GM19372 (cell line): Measurements from ENCODE around the gene SPI1.
A peak's percentile ranks its signal among the peaks of the same experiment; 100 is the strongest.

Experiments
- ATAC-seq: cut with Tn5 transposase; IDR thresholded peaks from one replicate; pipeline ENCODE4 v1.9.1; 2021; ENCODE audit warnings: mild to moderate bottlenecking, low read depth, moderate library complexity; ENCODE audit not compliant: unreplicated experiment

SPI1 gene

DNA sequence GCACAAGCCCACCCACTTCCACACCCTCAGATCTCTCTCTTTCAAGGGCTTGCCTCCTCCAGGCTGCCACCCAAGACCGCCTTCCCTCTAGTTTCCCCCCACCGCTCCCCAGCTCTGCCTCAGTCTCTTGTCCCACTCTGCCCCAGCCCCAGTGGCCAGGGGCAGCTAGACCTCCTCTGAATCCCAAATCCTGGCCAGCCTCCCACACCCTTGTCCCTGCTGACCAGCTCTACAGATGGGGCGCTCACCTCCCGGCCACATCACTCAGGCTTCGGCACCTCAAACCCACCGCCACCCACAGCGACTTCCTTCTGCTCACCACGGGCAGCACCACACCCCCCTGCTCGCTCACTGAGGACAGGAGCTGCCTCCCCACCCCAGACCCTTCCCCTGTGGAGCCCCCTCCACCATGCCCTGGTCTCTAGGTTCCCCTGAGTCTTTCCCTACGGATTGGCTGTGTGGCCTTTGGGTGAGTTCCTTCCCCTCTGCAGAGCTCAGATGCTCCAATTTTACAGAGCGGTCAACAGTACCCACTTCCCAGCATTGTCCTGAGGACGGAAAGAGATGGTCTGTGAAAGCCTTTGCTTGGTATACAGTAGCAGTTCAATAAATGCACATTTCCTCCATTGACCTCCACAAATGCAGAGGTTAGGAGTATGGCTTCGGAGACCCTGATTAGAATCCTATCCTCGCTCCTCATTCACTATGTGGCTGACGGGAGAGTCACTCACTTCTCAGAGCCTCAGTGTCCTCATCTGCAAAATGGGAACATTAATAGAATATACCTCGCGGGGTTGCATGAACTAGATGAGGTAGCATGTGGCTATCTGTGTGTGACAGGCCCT is 11.5 kb upstream of the SPI1 start:
- no peak for ATAC-seq

DNA sequence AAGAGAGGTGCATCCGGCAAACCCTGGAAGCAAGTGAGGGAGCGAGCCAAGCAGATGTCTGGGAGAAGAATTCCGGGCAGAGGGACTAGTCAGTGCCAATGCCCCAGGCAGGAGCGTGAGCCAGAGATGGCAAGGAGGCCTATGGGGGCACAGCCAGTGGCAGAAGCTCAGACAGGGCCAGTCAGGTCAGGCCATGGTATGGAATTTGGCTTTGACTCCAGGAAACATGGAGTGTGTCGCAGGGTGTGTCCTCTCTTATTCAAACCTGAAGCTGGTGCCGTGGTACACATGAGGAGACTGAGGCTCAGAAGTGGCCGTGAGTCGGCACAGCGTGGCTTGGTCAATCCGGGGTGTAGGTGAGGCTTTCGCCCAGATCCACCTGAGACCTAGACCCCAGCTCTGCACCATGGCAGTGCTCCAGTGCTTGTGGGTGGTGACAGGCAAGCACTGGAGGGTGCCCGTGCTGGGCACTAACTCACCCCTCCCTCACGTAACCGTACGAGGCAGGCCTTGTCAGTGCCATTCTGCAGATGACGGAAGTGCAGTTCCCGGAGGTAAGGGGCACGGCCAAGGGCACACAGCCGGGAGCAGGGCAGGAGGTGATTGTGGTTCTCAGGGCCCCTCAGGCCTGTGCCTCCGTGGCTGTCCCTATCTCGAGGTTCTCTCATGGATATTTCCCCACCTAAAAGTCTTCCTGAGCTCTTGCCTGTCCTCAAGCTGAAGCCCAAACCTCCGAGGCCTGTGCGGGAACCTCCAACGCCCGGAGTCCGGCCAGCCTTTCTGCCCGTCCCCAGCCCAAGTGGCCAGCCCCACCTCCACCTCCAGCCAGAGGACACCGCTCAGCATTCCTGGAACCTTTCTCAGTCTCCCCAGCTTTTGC is 10.6 kb upstream of the SPI1 start:
- no peak for ATAC-seq

DNA sequence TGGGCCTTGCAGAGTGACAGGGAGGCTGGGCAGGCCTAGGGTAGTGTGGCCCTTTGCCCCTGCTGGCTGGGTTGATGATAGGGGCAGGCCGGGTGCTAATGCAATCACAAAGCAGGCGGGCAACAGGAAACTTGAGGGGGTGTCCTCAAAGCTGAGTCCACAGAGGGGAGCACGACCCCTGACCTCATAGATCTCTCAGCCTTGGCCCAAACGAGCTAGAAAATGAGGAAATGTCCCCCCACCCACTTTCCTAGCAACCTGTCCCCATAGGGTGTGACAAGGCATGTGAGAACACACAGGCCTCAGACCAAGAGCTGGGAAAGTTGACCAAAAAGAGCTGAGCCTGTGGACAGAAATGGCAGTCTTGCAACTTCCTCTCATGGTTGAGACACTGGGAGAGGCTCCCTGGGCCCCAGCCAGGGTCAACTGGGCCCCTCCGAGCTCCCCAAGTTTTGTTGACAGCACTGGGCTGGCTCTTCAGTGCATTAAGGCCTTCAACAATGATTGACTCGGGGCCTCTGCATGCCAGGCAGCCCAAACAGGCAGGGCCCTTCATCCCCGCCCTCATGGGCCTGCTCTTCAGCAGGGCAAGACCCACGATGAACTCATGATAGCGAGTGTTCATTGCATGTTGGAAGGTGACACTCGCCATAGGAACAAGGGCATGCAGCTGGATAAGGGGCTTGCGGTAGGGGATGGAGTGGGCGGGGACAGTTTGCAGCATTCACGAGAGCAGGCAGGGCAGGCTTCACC is 9.8 kb upstream of the SPI1 start:
- ATAC-seq, result no peak

- ATAC-seq, result no peak
These were observed 6.2 kb upstream of the SPI1 start for GRCh38 chr11:47384498-47384897.

- ATAC-seq, result no peak
These were observed 4.7 kb upstream of the SPI1 start for GRCh38 chr11:47383071-47383470.

GRCh38 chr11:47380078-47380477 is 1.7 kb upstream of the SPI1 start:
- ATAC-seq, result no peak

DNA sequence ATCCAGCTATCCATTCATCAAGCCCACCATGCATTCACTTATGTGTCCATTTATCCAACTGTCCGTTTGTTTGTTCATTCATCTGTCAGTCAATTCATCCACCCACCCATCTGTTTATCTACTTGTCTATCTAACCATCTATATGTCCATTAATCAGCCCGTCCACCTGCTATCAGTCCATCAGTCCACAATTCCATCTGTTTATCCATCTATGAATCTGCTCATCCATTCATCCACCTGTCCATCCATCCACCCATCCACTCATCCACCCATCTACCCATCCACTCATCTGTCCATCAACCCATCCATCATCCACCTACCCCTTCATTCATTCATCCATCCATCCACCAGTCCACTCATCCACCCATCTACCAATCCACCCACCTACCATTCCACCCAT is 970 bp upstream of the SPI1 start:
- no peak for ATAC-seq

GRCh38 chr11:47378836-47379170 is 456 bp upstream of the SPI1 start:
- ATAC-seq, result peak; percentile 11

GRCh38 chr11:47377571-47378009 is 757 bp downstream of the SPI1 start:
- no peak for ATAC-seq

GRCh38 chr11:47376525-47377371 is 1.6 kb downstream of the SPI1 start:
- no peak for ATAC-seq

DNA sequence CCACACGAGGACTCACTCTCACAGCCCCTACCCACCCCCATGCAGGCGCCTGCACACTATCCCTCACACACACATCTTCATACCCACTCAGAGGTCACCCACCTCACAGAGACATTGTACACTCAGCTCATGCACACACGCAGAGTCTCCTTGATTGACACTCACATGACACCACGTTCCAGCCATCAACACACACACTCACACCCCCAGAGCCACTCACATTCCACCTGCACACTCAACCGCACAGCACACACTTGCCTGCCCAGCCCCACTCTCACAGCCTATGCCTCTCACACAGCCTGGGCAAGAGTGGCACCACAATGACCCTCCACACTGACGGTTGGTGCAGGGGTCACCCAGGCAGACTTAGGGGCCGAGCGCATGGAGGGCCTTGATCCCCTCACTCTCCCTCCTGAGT is 2.2 kb downstream of the SPI1 start:
- ATAC-seq, result no peak

DNA sequence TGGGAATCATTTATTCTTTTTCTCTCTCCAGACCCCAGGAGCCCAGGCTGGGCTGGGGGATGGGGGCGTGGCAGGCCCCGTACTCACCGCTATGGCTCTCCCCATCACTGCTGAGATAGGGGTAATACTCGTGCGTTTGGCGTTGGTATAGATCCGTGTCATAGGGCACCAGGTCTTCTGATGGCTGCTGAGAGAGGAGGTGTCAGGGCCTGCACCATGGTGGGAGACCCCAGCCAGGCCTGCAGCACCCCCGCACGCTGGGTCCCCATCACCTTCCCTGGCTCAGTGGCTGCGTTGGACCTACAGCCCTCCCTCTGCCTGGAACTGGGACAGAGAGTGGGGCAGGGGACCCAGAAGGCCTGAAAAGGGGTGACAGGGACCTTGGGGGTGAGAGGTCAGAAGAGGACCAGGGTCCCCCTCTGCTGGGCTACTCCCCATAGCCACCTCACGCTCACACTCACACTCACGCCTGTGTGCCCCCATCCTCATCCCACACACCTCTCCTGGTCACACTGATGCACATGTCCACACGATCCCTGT is 2.7 kb downstream of the SPI1 start:
- ATAC-seq, result no peak

DNA sequence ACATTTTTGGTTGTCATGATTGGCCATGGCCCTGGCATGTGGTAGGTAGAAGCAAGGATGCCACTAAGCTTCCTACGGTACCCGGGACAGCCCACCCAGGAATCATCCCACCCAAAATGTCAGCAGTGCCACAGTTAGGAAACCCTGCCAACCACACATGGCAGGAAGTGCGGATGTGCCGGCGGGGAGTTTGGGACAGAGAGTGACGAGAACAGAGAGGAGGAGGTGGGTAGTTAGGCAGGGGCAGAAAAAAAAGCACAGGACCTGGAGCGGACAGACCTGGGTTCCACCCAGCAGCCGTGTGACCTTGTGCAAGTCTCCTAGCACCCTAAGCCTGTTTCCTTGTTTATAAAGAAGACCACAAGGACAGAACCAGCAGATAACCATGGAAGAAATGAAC is 3.3 kb downstream of the SPI1 start:
- ATAC-seq, result no peak

- ATAC-seq, result no peak
These were observed 3.7 kb downstream of the SPI1 start for GRCh38 chr11:47374720-47375019.

DNA sequence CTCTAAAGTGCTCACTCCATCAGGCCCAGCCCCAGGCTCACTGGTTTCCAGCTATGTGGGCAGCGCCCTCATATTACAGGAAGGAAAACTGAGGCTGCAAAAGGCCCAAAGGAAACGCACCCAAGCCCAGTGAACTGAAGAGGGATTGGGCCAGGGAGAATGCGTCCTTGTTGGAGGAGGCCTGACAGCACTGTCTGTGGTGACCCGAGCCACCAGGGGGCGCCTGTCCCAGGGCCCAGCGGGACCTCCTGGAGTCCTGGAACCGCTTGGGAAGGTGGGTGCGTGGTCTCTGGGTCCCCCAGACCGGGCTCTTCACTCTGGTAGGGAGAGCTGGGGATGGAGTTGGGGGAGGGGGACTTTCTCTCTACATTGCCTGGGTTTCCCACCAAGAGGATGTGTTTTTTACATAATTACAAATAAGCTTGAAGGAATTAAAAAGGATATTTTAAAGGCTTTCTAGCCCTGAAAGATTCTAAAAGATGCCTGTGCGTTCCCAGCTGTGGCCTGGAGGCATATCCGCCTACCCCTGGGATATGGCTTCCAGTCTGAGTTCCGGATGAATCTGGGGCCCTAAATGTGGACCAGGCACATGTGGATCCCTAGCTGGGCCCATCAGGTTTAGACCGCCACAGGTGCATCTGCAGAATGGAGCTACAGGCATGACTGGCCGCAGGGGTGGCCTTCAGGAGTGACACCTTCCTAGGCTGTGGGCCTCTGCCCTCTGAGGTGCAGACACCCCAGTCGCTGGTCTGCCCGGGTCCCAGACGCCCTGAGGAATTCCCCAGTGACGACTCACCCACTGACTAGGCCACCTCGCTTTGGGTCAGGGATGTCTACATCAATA is 4.2 kb downstream of the SPI1 start:
- no peak for ATAC-seq

DNA sequence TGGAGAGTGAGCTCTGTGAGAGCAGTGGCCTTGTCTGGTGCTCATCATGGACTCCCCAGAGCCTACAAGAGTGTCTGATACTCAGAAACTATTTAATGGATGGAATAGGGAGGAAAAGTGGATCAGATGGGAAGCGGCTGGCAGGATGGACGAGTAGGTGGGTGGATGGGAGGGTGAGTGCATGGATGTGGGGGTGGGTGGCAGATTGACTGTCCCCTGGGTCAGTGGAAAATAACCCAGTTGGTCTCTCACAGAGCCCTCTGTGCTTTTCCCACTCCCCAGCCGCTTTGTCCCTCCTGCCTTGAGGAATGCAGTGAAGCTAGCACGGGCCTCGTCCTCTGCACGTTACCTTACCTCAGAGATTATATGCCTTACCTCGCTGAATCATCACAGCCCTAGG is 5.9 kb downstream of the SPI1 start:
- no peak for ATAC-seq

- no peak for ATAC-seq
These were observed 8.7 kb downstream of the SPI1 start for GRCh38 chr11:47369676-47370075.

GRCh38 chr11:47366020-47366490 is 12.3 kb downstream of the SPI1 start:
- ATAC-seq, result no peak

GRCh38 chr11:47361419-47361818 is 16.9 kb downstream of the SPI1 start:
- no peak for ATAC-seq
